Measurements from ENCODE around the gene TP73.

Gene TP73

GRCh38 chr1:3631320-3632260 is 20.7 kb upstream of the TP73 start:
- H3K27ac ChIP-seq (ENCODE audit: low read length): no peak overlapping the region
- H3K36me3 ChIP-seq (ENCODE audit: control insufficient read depth, low read depth, low read length): peaks cover 28% of the 10 kb centered on the region
- no peak overlapping the region for H3K4me3 ChIP-seq (ENCODE audit: low read length)

GRCh38 chr1:3632298-3632697 is 20.0 kb upstream of the TP73 start:
- Histone ChIP-seq H3K27ac (ENCODE audit: low read length) (no peak overlapping the region), H3K4me3 (ENCODE audit: low read length) (no peak overlapping the region), H3K36me3 (ENCODE audit: control insufficient read depth, low read depth, low read length) (peaks cover 28% of the 10 kb centered on the region), H3K9me3 (ENCODE audit: control insufficient read depth, low read depth, low read length) (no peaks in the 10 kb centered on the region), H3K9ac (ENCODE audit: low read length) (no peak overlapping the region), H3K4me1 (ENCODE audit: control insufficient read depth, low read depth, low read length) (peaks cover 3% of the 10 kb centered on the region), H3K27me3 (ENCODE audit: control insufficient read depth, insufficient read depth, low read length) (no peaks in the 10 kb centered on the region)

More at GRCh38 chr1:3631320-3632260, 20.7 kb upstream of the TP73 start:
- peaks cover 3% of the 10 kb centered on the region for H3K4me1 ChIP-seq (ENCODE audit: control insufficient read depth, low read depth, low read length)
- H3K9me3 ChIP-seq (ENCODE audit: control insufficient read depth, low read depth, low read length): no peaks in the 10 kb centered on the region
- H3K9ac ChIP-seq (ENCODE audit: low read length): no peak overlapping the region
- no peaks in the 10 kb centered on the region for H3K27me3 ChIP-seq (ENCODE audit: control insufficient read depth, insufficient read depth, low read length)

- no peaks in the 10 kb centered on the region for H3K27me3 ChIP-seq (ENCODE audit: control insufficient read depth, insufficient read depth, low read length)
- peaks cover 3% of the 10 kb centered on the region for H3K4me1 ChIP-seq (ENCODE audit: control insufficient read depth, low read depth, low read length)
- H3K36me3 ChIP-seq (ENCODE audit: control insufficient read depth, low read depth, low read length): peaks cover 28% of the 10 kb centered on the region
- no peak overlapping the region for H3K9ac ChIP-seq (ENCODE audit: low read length)
- H3K4me3 ChIP-seq (ENCODE audit: low read length): no peak overlapping the region
- H3K9me3 ChIP-seq (ENCODE audit: control insufficient read depth, low read depth, low read length): no peaks in the 10 kb centered on the region
- H3K27ac ChIP-seq (ENCODE audit: low read length): no peak overlapping the region
These were observed 19.5 kb upstream of the TP73 start for GRCh38 chr1:3632716-3633343.

GRCh38 chr1:3633344-3634058 is 18.8 kb upstream of the TP73 start:
- no peak overlapping the region for H3K27ac ChIP-seq (ENCODE audit: low read length)
- peaks cover 3% of the 10 kb centered on the region for H3K4me1 ChIP-seq (ENCODE audit: control insufficient read depth, low read depth, low read length)
- no peak overlapping the region for H3K9ac ChIP-seq (ENCODE audit: low read length)
- no peaks in the 10 kb centered on the region for H3K9me3 ChIP-seq (ENCODE audit: control insufficient read depth, low read depth, low read length)
- H3K27me3 ChIP-seq (ENCODE audit: control insufficient read depth, insufficient read depth, low read length): no peaks in the 10 kb centered on the region
- H3K36me3 ChIP-seq (ENCODE audit: control insufficient read depth, low read depth, low read length): peaks cover 27% of the 10 kb centered on the region
- no peak overlapping the region for H3K4me3 ChIP-seq (ENCODE audit: low read length)

GRCh38 chr1:3634059-3634800 is 18.1 kb upstream of the TP73 start:
- H3K4me3 ChIP-seq (ENCODE audit: low read length): no peak overlapping the region
- no peak overlapping the region for H3K27ac ChIP-seq (ENCODE audit: low read length)
- H3K9me3 ChIP-seq (ENCODE audit: control insufficient read depth, low read depth, low read length): no peaks in the 10 kb centered on the region
- no peaks in the 10 kb centered on the region for H3K27me3 ChIP-seq (ENCODE audit: control insufficient read depth, insufficient read depth, low read length)
- H3K36me3 ChIP-seq (ENCODE audit: control insufficient read depth, low read depth, low read length): peaks cover 21% of the 10 kb centered on the region
- peaks cover 3% of the 10 kb centered on the region for H3K4me1 ChIP-seq (ENCODE audit: control insufficient read depth, low read depth, low read length)
- no peak overlapping the region for H3K9ac ChIP-seq (ENCODE audit: low read length)

- H3K27me3 ChIP-seq (ENCODE audit: control insufficient read depth, insufficient read depth, low read length): no peaks in the 10 kb centered on the region
- H3K9me3 ChIP-seq (ENCODE audit: control insufficient read depth, low read depth, low read length): no peaks in the 10 kb centered on the region
- no peak overlapping the region for H3K27ac ChIP-seq (ENCODE audit: low read length)
- no peak overlapping the region for H3K9ac ChIP-seq (ENCODE audit: low read length)
- H3K4me3 ChIP-seq (ENCODE audit: low read length): no peak overlapping the region
- H3K36me3 ChIP-seq (ENCODE audit: control insufficient read depth, low read depth, low read length): peaks cover 12% of the 10 kb centered on the region
- peaks cover 3% of the 10 kb centered on the region for H3K4me1 ChIP-seq (ENCODE audit: control insufficient read depth, low read depth, low read length)
These were observed 16.2 kb upstream of the TP73 start for GRCh38 chr1:3636080-3636479.

- Histone ChIP-seq H3K9me3 (ENCODE audit: control insufficient read depth, low read depth, low read length) (no peaks in the 10 kb centered on the region), H3K4me1 (ENCODE audit: control insufficient read depth, low read depth, low read length) (peaks cover 3% of the 10 kb centered on the region), H3K27ac (ENCODE audit: low read length) (no peak overlapping the region), H3K27me3 (ENCODE audit: control insufficient read depth, insufficient read depth, low read length) (no peaks in the 10 kb centered on the region), H3K4me3 (ENCODE audit: low read length) (no peak overlapping the region), H3K36me3 (ENCODE audit: control insufficient read depth, low read depth, low read length) (peaks cover 12% of the 10 kb centered on the region), H3K9ac (ENCODE audit: low read length) (no peak overlapping the region)
These were observed 15.8 kb upstream of the TP73 start for GRCh38 chr1:3636531-3636930.

GRCh38 chr1:3638027-3638426 is 14.3 kb upstream of the TP73 start:
- peaks cover 12% of the 10 kb centered on the region for H3K36me3 ChIP-seq (ENCODE audit: control insufficient read depth, low read depth, low read length)
- no peaks in the 10 kb centered on the region for H3K4me1 ChIP-seq (ENCODE audit: control insufficient read depth, low read depth, low read length)
- H3K4me3 ChIP-seq (ENCODE audit: low read length): no peak overlapping the region
- no peaks in the 10 kb centered on the region for H3K9me3 ChIP-seq (ENCODE audit: control insufficient read depth, low read depth, low read length)
- no peak overlapping the region for H3K9ac ChIP-seq (ENCODE audit: low read length)
- H3K27ac ChIP-seq (ENCODE audit: low read length): no peak overlapping the region
- no peaks in the 10 kb centered on the region for H3K27me3 ChIP-seq (ENCODE audit: control insufficient read depth, insufficient read depth, low read length)

GRCh38 chr1:3638676-3639075 is 13.6 kb upstream of the TP73 start:
- H3K36me3 ChIP-seq (ENCODE audit: control insufficient read depth, low read depth, low read length): peaks cover 12% of the 10 kb centered on the region
- H3K9ac ChIP-seq (ENCODE audit: low read length): no peak overlapping the region
- no peaks in the 10 kb centered on the region for H3K9me3 ChIP-seq (ENCODE audit: control insufficient read depth, low read depth, low read length)
- H3K4me1 ChIP-seq (ENCODE audit: control insufficient read depth, low read depth, low read length): no peaks in the 10 kb centered on the region
- H3K27me3 ChIP-seq (ENCODE audit: control insufficient read depth, insufficient read depth, low read length): no peaks in the 10 kb centered on the region
- no peak overlapping the region for H3K4me3 ChIP-seq (ENCODE audit: low read length)
- no peak overlapping the region for H3K27ac ChIP-seq (ENCODE audit: low read length)

GRCh38 chr1:3639397-3639911 is 12.9 kb upstream of the TP73 start:
- H3K36me3 ChIP-seq (ENCODE audit: control insufficient read depth, low read depth, low read length): peaks cover 12% of the 10 kb centered on the region
- H3K27me3 ChIP-seq (ENCODE audit: control insufficient read depth, insufficient read depth, low read length): no peaks in the 10 kb centered on the region
- H3K27ac ChIP-seq (ENCODE audit: low read length): no peak overlapping the region
- no peaks in the 10 kb centered on the region for H3K4me1 ChIP-seq (ENCODE audit: control insufficient read depth, low read depth, low read length)
- H3K9ac ChIP-seq (ENCODE audit: low read length): no peak overlapping the region
- H3K4me3 ChIP-seq (ENCODE audit: low read length): no peak overlapping the region
- no peaks in the 10 kb centered on the region for H3K9me3 ChIP-seq (ENCODE audit: control insufficient read depth, low read depth, low read length)

Measured in iPS-18a (cell line).